HG02588 (cell line): ENCODE data around the gene SEC61A1.

Experiments used
- ATAC-seq: cut with Tn5 transposase; IDR thresholded peaks from one replicate; pipeline ENCODE4 v1.9.1; 2021; ENCODE audit warnings: mild to moderate bottlenecking, moderate library complexity; ENCODE audit not compliant: unreplicated experiment

The SEC61A1 gene

GRCh38 chr3:128076483-128077201, 24.4 kb downstream of the SEC61A1 start:
- no peak for ATAC-seq

- no peak for ATAC-seq
Observed at GRCh38 chr3:128077202-128077624, 25.0 kb downstream of the SEC61A1 start.

- no peak for ATAC-seq
Observed at GRCh38 chr3:128077665-128078064, 25.4 kb downstream of the SEC61A1 start.

GRCh38 chr3:128078322-128078721, 26.1 kb downstream of the SEC61A1 start:
- ATAC-seq = no peak

GRCh38 chr3:128078875-128079274, 26.6 kb downstream of the SEC61A1 start:
- ATAC-seq = no peak

- ATAC-seq = no peak
Observed at GRCh38 chr3:128079823-128080222, 27.6 kb downstream of the SEC61A1 start.

- no peak for ATAC-seq
Observed at GRCh38 chr3:128080323-128081080, 28.3 kb downstream of the SEC61A1 start.

- ATAC-seq = no peak
Observed at GRCh38 chr3:128081226-128081625, 29.0 kb downstream of the SEC61A1 start.

GRCh38 chr3:128081846-128082245, 29.6 kb downstream of the SEC61A1 start:
- ATAC-seq = no peak

- no peak for ATAC-seq
Observed at GRCh38 chr3:128082546-128082945, 30.3 kb downstream of the SEC61A1 start.

- no peak for ATAC-seq
Observed at GRCh38 chr3:128083396-128083795, 31.2 kb downstream of the SEC61A1 start.

GRCh38 chr3:128083980-128084674, 31.9 kb downstream of the SEC61A1 start:
- ATAC-seq = no peak

GRCh38 chr3:128084675-128085021, 32.4 kb downstream of the SEC61A1 start:
- no peak for ATAC-seq

- no peak for ATAC-seq
Observed at GRCh38 chr3:128089135-128089534, 36.9 kb downstream of the SEC61A1 start.

- ATAC-seq = no peak
Observed at GRCh38 chr3:128091586-128091985, 39.3 kb downstream of the SEC61A1 start.

- no peak for ATAC-seq
Observed at GRCh38 chr3:128094295-128095151, 42.3 kb downstream of the SEC61A1 start.

GRCh38 chr3:128095222-128095703, 43.0 kb downstream of the SEC61A1 start:
- ATAC-seq = peak; percentile 87

GRCh38 chr3:128098234-128098633, 46.0 kb downstream of the SEC61A1 start:
- no peak for ATAC-seq

GRCh38 chr3:128100161-128100560, 47.9 kb downstream of the SEC61A1 start:
- no peak for ATAC-seq

- ATAC-seq = no peak
Observed at GRCh38 chr3:128100638-128101037, 48.4 kb downstream of the SEC61A1 start.
